K562 (cell line): ENCODE measurements around the gene RGS9BP. TPM values are rescaled to one million over a fixed set of nuclear protein-coding genes. Genes with fewer than 3 reads are reported as not detected.

Experiments
- ASH1L ChIP-seq: fragments of 450-650 bp; IDR thresholded peaks from 2 replicates; pipeline ENCODE4 v1.6.1; 2018; ENCODE audit warnings: borderline replicate concordance, mild to moderate bottlenecking, low read depth; ENCODE audit not compliant: partially characterized antibody
- BRF1 ChIP-seq: IDR thresholded peaks from 3 replicates; pipeline ENCODE4 v1.6.1; 2011; ENCODE audit warnings: borderline replicate concordance, mild to moderate bottlenecking; ENCODE audit not compliant: insufficient read length; ENCODE audit errors: extremely low read depth
- EP300 ChIP-seq: IDR thresholded peaks from 2 replicates; pipeline ENCODE4 v1.6.1; 2012; ENCODE audit warnings: low read length, improper control_type of control experiment
- GABPA ChIP-seq: fragments of 200-800 bp; sonication (Bioruptor generic); conservative IDR thresholded peaks from 2 replicates; pipeline ENCODE4 v1.6.1; 2016; ENCODE audit warnings: low read depth, missing genetic modification characterization, missing compliant biosample characterization
- HDAC1 ChIP-seq, 2 experiments: fragments of 450-650 bp; IDR thresholded peaks; 2 replicates each; pipeline ENCODE4 v1.6.1; 2016 to 2017; ENCODE audit warnings: inconsistent platforms in 1 of 2, mild to moderate bottlenecking in 1 of 2, moderate library complexity in 1 of 2
- KAT2B ChIP-seq: IDR thresholded peaks from one replicate; pipeline ENCODE4 v1.6.1; 2012; ENCODE audit warnings: low read depth, mild to moderate bottlenecking, control low read depth, inconsistent platforms, low read length, moderate library complexity
- KAT7 ChIP-seq: sonication (generic); formaldehyde crosslinking; IDR thresholded peaks from 2 replicates; pipeline ENCODE4 v1.8.0; 2022; ENCODE audit warnings: missing genetic modification reagents, mild to moderate bottlenecking, borderline replicate concordance
- KLF10 ChIP-seq: fragments of 250-450 bp; sonication (Bioruptor Pico); IDR thresholded peaks from 2 replicates; pipeline ENCODE4 v1.6.1; 2021; ENCODE audit warnings: matching md5 sums
- MAFG ChIP-seq: fragments of 450-650 bp; conservative IDR thresholded peaks from 2 replicates; pipeline ENCODE4 v1.6.1; 2016; ENCODE audit warnings: missing genetic modification characterization, missing compliant biosample characterization
- NCOA1 ChIP-seq: fragments of 450-650 bp; IDR thresholded peaks from 2 replicates; pipeline ENCODE4 v1.6.1; 2016; ENCODE audit warnings: low read depth
- NUFIP1 ChIP-seq: fragments of 450-650 bp; IDR thresholded peaks from 2 replicates; pipeline ENCODE4 v1.6.1; 2018; ENCODE audit not compliant: partially characterized antibody
- POLR2AphosphoS2 ChIP-seq: IDR thresholded peaks from 2 replicates; pipeline ENCODE4 v1.6.1; 2012; ENCODE audit warnings: low read length, improper control_type of control experiment
- PPARD ChIP-seq: fragments of 250-450 bp; sonication (Bioruptor Pico); IDR thresholded peaks from 2 replicates; pipeline ENCODE4 v1.8.0; 2022; ENCODE audit warnings: inconsistent platforms, mild to moderate bottlenecking, moderate library complexity
- RBFOX2 ChIP-seq: fragments of 200-400 bp; formaldehyde crosslinking; IDR thresholded peaks from 2 replicates; pipeline ENCODE4 v1.6.1; 2017; ENCODE audit warnings: low read depth, mild to moderate bottlenecking, low read length, moderate library complexity
- SIRT6 ChIP-seq: IDR thresholded peaks from one replicate; pipeline ENCODE4 v1.6.1; 2012; ENCODE audit warnings: low read depth, mild to moderate bottlenecking, control low read depth, inconsistent platforms, low read length, moderate library complexity
- TRIM28 ChIP-seq: fragments of 450-650 bp; IDR thresholded peaks from 2 replicates; pipeline ENCODE4 v1.6.1; 2017
- ZFX ChIP-seq: sonication (generic); formaldehyde crosslinking; IDR thresholded peaks from 2 replicates; pipeline ENCODE4 v1.8.0; 2022; ENCODE audit warnings: mild to moderate bottlenecking, missing genetic modification reagents, moderate library complexity
- ZNF143 ChIP-seq: sonication (generic); formaldehyde crosslinking; IDR thresholded peaks from 2 replicates; pipeline ENCODE4 v1.9.0; 2022; ENCODE audit warnings: mild to moderate bottlenecking, missing genetic modification reagents
- ZNF175 ChIP-seq: fragments of 200-800 bp; sonication (Bioruptor generic); IDR thresholded peaks from 2 replicates; pipeline ENCODE4 v1.6.1; 2016; ENCODE audit warnings: low read depth, mild to moderate bottlenecking, missing genetic modification characterization, missing compliant biosample characterization
- ZNF695 ChIP-seq: fragments of 450-650 bp; formaldehyde crosslinking; IDR thresholded peaks from 2 replicates; pipeline ENCODE4 v1.4.0; 2020; ENCODE audit warnings: mild to moderate bottlenecking, moderate library complexity
- polyA plus RNA-seq, 8 experiments: library from polyadenylated mRNA; depleted of rRNA in 4 of 8; stranded (reverse) in 5 of 8; unstranded in 3 of 8; fragments of >200 nt; fragmentation: Nextera tagmentation in 2 of 8; fragmentation: Illumina TruSeq in 1 of 8; extraction: Ambion mirVana in 2 of 8; extraction: Trizol in 1 of 8; gene quantifications; 2 replicates each; pipeline versions ENCODE4 v1.2.1 to v1.2.3, GENCODE V29; 2011 to 2014; ENCODE audit warnings: inconsistent platforms in 1 of 8, missing spikeins in 1 of 8
- total RNA-seq, 7 experiments: library from RNA; depleted of rRNA in 6 of 7; stranded (reverse); fragments of >200 nt in 6 of 7; fragmentation: Illumina TruSeq in 2 of 7; extraction: Trizol in 2 of 7; gene quantifications; 2 replicates each; pipeline versions ENCODE4 v1.2.1 to v1.2.3, GENCODE V29; 2011 to 2021; ENCODE audit warnings: low replicate concordance in 1 of 7
- TF ChIP-seq, protein P1 (sequence below): fragments of 450-650 bp; IDR thresholded peaks from 2 replicates; pipeline ENCODE4 v1.6.1; 2014; ENCODE audit warnings: low read depth, mild to moderate bottlenecking, moderate library complexity, borderline replicate concordance
- TF ChIP-seq, protein P2 (sequence below): fragments of 450-650 bp; IDR thresholded peaks from 2 replicates; pipeline ENCODE4 v1.6.1; 2016; ENCODE audit warnings: mild to moderate bottlenecking
- TF ChIP-seq, protein P3 (sequence below): fragments of 450-650 bp; formaldehyde crosslinking; IDR thresholded peaks from 2 replicates; pipeline ENCODE4 v1.4.0; 2020; ENCODE audit warnings: mild to moderate bottlenecking
- TF ChIP-seq, protein P4 (sequence below): sonication (generic); formaldehyde crosslinking; IDR thresholded peaks from 2 replicates; pipeline ENCODE4 v1.8.1; 2023; ENCODE audit warnings: mild to moderate bottlenecking, missing genetic modification reagents, moderate library complexity

RGS9BP gene
- total and polyA plus RNA-seq, 9 of the 15 experiments (the other 6 are each of a cell fraction or from before 2014, with no cell fraction given): 0.03 to 1.3 (median 0.49) TPM

GRCh38 chr19:32671883-32672593, 3.6 kb upstream of the RGS9BP start (continued):
- TF ChIP-seq, protein P1, sequence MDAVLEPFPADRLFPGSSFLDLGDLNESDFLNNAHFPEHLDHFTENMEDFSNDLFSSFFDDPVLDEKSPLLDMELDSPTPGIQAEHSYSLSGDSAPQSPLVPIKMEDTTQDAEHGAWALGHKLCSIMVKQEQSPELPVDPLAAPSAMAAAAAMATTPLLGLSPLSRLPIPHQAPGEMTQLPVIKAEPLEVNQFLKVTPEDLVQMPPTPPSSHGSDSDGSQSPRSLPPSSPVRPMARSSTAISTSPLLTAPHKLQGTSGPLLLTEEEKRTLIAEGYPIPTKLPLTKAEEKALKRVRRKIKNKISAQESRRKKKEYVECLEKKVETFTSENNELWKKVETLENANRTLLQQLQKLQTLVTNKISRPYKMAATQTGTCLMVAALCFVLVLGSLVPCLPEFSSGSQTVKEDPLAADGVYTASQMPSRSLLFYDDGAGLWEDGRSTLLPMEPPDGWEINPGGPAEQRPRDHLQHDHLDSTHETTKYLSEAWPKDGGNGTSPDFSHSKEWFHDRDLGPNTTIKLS: peak; percentile 49; the same call in 1 of the 2 replicates
- TF ChIP-seq MAFG (tag) (peak; percentile 45), KAT7 (no peak), SIRT6 (no peak), ZNF143 (CRISPR knock-in tag) (no peak), KAT2B (no peak), PPARD (CRISPR knock-in tag) (no peak), ASH1L (no peak), ZFX (CRISPR knock-in tag) (peak; percentile 56), EP300 (peak; percentile 95), KLF10 (CRISPR knock-in tag) (no peak), GABPA (tag) (peak; percentile 35; the same call in 1 of the 2 replicates), POLR2AphosphoS2 (no peak), NUFIP1 (no peak), HDAC1 (IDR thresholded peaks at IDR 0.05) (peak in 1 of 2 experiments; percentile 85; a peak in 2 of 4 replicates), ZNF695 (CRISPR knock-in tag) (no peak), RBFOX2 (0 out of 2 replicates have a peak, but pooled peaks have one; percentile 17), BRF1 (no peak), NCOA1 (peak; percentile 73), TRIM28 (no peak), ZNF175 (CRISPR knock-in tag) (no peak)
- TF ChIP-seq, protein P2, sequence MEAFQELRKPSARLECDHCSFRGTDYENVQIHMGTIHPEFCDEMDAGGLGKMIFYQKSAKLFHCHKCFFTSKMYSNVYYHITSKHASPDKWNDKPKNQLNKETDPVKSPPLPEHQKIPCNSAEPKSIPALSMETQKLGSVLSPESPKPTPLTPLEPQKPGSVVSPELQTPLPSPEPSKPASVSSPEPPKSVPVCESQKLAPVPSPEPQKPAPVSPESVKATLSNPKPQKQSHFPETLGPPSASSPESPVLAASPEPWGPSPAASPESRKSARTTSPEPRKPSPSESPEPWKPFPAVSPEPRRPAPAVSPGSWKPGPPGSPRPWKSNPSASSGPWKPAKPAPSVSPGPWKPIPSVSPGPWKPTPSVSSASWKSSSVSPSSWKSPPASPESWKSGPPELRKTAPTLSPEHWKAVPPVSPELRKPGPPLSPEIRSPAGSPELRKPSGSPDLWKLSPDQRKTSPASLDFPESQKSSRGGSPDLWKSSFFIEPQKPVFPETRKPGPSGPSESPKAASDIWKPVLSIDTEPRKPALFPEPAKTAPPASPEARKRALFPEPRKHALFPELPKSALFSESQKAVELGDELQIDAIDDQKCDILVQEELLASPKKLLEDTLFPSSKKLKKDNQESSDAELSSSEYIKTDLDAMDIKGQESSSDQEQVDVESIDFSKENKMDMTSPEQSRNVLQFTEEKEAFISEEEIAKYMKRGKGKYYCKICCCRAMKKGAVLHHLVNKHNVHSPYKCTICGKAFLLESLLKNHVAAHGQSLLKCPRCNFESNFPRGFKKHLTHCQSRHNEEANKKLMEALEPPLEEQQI: no peak; the same call in 1 of the 2 replicates
- TF ChIP-seq, protein P3, sequence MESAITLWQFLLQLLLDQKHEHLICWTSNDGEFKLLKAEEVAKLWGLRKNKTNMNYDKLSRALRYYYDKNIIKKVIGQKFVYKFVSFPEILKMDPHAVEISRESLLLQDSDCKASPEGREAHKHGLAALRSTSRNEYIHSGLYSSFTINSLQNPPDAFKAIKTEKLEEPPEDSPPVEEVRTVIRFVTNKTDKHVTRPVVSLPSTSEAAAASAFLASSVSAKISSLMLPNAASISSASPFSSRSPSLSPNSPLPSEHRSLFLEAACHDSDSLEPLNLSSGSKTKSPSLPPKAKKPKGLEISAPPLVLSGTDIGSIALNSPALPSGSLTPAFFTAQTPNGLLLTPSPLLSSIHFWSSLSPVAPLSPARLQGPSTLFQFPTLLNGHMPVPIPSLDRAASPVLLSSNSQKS (CRISPR knock-in tag): no peak
- TF ChIP-seq, protein P4, sequence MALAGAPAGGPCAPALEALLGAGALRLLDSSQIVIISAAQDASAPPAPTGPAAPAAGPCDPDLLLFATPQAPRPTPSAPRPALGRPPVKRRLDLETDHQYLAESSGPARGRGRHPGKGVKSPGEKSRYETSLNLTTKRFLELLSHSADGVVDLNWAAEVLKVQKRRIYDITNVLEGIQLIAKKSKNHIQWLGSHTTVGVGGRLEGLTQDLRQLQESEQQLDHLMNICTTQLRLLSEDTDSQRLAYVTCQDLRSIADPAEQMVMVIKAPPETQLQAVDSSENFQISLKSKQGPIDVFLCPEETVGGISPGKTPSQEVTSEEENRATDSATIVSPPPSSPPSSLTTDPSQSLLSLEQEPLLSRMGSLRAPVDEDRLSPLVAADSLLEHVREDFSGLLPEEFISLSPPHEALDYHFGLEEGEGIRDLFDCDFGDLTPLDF (CRISPR knock-in tag): no peak
